GM18873 (cell line): ENCODE measurements around the gene NAV2.

Experiments used
- ATAC-seq: cut with Tn5 transposase; IDR thresholded peaks from one replicate; pipeline ENCODE4 v1.9.1; 2021; ENCODE audit warnings: mild to moderate bottlenecking, moderate library complexity, moderate number of reproducible peaks; ENCODE audit not compliant: unreplicated experiment, low FRiP score

Gene NAV2

GRCh38 chr11:19714387-19715363, 2.0 kb downstream of the NAV2 start:
- no peak for ATAC-seq

DNA sequence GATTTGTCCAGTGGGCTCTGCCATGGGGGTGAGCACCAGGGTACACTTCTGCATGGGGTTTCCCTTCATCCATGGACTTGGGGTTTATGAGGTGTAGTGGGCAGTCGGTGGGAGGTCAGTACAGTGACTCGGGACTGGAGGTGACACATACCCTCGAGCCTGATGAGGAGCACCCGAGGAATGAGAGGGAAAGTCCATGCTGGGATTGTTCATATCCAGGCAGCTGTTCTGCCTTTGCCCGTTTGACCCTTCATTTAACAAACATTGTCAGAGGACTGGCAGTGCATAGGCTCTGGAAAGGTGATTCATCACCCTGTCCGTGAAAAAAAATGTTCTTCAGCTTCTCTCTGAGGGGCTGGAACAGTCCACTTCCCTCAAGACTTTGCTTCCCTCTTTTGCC, 2.7 kb downstream of the NAV2 start:
- no peak for ATAC-seq

DNA sequence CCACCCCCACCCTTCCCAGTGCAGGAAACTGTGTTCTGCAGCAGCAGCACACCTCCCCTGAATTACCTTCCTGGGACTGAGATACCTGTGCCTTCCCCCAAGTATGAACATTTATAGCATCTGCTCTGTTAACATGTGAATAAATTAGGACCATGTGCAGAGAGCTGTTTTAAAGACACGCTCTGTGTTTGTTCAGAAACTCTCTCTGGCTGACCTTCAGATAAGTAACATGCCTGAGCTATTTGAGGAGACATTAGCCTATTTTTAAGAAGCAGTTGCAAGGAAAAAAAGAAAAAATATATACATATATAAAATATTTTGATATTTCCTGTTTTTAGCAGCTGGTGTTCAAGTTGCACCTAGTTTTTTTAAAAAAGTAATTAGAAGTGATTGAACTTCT, 5.4 kb downstream of the NAV2 start:
- no peak for ATAC-seq

- ATAC-seq = no peak
Measured at GRCh38 chr11:19718951-19719350, 6.3 kb downstream of the NAV2 start.

DNA sequence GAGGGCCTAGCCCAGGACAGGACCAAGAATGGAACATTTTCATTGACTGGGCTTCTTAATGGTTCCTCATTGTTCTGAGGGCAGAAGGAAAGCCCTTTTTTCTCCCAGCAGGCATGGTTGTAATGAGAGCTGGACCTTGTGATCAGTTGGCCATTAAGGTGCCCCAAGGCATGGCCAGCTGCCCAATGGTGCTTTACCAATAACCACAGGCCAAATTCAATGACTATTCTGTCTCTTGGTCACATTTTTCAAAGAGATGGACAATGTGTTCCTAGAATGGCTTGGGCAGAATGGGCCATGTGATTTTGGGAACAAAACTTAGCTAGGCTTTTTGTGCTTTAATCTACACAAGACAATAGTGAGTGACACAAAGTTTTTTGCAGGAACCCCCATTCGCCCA, 7.3 kb downstream of the NAV2 start:
- ATAC-seq = no peak

DNA sequence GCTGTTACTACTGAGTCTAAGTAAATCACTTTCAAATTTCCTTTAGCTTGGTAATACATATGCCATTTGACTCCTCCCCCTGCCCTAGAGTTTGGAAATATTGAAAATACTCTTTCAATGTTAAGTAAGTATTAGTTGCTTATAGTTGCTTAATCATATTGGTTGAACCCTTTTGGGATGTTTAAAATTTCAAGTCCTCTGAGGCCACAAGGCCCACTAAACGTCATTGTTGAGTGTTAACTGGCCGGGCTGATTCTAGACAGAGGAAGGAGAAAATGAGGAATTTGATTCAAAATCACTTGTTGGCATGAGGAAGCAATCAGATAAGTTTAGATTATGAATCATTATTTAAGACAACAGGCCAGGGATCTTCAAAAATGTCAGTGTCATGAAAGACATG, 8.5 kb downstream of the NAV2 start:
- no peak for ATAC-seq

DNA sequence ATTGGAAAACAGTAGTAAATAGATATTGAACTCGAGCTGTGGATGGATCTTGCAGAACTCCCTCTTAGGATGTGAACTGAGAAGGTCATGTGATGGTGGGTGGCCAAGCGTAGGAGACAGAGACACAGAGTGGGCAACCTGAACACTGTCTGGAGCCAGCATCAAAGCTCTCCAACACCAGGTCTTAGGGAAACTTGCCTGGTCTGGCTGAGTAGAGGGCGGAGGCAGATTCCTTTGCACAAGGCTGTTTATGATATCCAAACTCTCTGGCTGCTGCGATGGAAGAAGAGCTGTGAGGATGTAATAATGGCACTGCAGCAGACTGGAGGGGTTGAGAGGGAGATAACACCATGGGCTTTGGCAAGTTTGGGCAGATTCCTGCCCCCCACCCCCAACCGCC, 10.1 kb downstream of the NAV2 start:
- no peak for ATAC-seq

DNA sequence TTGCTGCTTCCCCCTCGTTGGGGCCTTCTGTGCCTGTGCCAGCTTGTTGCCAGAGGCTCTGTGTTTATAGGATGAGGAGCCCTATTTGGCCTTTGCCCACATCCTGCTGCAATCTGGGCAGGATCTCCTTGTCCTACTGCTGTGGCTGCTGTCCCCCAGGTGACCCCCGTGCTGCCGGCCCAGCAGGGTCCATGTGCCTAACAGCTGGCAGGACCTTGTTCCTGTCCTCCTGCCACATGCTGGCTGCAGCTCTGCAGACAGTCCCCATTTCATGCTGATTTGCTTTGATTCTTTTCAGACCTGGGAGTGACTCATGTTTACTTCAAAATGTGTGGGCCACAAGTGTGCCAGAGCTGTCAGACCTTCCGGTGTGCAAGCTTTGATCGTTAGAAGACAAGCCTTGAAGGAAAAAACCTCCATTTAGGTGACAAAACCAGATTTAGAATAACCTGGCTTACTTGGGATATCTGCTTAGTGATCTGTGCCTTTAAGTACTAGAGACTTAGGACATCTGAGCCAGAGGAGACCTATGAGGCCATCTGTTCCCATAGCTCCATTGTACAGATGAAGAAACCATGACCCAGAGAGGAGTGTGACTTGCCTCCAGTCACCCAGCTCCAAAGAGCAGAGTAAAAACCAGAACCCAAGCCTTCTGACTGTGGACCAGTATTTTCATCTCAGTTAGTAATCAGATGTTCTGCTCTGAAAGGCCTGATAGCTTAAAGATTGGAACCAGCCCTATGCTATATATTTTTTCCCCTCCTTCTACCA, 11.1 kb downstream of the NAV2 start:
- ATAC-seq = no peak

DNA sequence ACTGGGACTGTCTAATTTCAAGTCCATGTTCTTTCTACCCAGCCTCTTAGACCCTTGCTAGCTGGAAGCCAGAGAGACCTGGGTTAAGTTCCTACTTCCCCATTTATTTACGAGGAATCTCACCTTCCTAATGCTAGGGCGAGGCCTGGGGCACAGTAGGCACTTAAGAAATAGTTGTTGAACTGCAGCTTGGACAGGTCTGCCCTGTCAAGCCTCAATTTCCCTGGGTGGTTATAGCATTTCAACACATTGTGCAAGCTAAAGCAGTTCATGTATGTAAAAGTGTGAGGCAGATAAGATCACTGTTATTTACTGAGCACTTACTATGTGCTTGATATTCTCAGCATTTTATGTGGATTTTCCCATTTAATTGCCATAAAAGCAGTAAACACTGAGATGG, 12.1 kb downstream of the NAV2 start:
- ATAC-seq = no peak

- no peak for ATAC-seq
Measured at GRCh38 chr11:19725379-19726079, 12.9 kb downstream of the NAV2 start.

- ATAC-seq = no peak
Measured at GRCh38 chr11:19727246-19727645, 14.6 kb downstream of the NAV2 start.

DNA sequence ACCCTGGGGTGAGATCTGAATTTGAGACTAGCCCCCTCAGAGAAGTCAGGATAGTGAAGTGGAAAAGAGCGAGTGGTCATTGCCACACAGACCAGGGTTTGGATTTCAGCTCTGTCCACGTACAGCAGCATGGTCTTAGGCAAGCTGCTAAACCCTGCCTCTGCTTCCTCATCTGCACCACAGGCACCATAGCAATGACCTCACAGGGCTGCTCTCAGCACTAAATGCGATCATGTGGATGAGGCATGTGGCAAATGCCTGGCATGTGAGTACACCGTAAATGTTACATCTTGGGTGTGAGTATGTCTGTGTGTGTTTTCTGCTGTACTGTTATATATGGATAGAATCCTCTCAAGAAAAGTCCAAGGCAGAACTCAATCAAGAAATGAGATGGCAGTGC, 15.8 kb downstream of the NAV2 start:
- ATAC-seq = no peak

DNA sequence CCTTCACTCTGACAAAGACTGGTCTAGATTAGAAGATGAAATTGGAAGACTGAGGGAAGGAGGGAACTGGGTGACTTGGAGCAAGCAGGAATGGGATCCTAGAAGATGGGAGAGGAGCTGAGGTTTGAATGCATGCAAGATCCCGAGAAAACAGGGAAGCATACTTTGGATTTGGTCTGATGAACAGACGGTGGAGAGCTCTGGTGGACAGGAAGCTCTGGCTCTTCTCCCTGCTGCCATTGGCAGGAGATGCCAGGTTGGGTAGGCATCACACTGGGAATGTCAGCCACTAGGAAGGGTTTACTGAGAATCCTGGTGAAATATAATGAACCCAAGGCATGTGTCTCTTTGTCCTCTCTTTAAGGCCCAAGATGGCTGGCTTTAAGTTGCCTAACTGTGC, 16.5 kb downstream of the NAV2 start:
- ATAC-seq = no peak

DNA sequence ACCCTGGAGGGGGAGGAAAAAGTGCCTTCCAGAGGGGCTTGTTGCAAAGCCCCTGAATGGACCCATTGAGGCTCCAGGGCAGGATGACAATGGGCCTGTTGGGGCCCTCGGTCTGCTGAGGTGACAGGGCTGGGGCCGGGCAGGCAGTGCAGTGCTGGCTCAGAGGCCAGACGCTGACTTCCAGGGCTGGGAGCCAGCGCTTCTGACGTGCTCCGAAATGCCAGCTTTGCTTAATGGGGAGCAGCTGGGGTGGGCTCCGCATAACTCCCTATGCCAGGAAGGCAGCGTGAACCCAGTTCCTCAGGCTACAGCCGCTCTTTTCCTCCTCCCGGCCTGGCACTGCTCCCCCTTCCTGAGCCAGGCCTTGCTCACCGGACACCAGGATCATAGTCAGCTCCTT, 17.7 kb downstream of the NAV2 start:
- no peak for ATAC-seq

DNA sequence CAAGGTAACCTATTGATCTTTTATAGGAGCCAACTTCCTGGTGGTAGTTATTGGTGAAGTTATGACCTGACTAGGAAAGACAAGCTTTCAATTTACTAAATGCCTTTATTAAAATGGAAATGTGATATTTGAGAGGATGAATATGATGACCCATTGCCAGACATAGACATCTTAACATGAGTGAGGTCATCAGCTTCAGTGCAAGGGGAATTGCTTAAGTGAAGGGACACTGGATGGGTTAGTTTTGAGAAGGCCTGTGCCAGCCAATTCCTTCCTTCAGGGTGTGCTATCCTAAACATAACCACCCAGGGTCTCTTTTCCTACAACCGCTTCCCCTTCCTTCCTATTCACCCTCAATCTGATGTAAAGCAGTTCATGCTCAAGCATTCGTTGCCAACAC, 21.5 kb downstream of the NAV2 start:
- ATAC-seq = no peak

- no peak for ATAC-seq
Measured at GRCh38 chr11:19735157-19735908, 22.7 kb downstream of the NAV2 start.

DNA sequence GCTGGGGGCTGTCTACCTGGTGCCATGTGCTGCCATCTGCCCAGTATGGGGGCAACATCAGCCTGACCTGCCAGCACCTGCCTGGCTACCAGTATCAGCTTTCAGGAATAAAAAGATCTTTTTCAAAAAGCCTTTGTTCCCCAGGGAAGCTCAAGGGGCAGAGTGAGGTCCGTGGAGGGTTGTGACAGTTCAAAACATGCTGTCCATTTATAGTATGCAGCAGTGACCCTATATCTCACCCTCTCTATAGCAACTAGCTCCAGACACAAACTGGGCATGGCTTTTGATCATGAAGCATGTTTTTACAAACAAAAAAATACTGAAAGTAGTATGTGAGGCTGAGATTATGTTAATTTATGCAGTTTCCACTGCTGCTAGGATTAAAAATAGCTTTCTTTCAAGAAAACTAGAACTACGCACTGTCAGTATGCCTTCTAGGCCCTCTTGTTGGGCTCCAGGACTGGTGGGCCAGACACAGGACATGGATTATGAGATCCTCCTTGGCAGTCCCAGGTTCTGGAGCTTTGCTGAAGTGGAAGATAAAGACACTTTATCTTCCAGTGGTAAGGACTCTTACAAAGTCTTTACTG, 23.4 kb downstream of the NAV2 start:
- no peak for ATAC-seq

DNA sequence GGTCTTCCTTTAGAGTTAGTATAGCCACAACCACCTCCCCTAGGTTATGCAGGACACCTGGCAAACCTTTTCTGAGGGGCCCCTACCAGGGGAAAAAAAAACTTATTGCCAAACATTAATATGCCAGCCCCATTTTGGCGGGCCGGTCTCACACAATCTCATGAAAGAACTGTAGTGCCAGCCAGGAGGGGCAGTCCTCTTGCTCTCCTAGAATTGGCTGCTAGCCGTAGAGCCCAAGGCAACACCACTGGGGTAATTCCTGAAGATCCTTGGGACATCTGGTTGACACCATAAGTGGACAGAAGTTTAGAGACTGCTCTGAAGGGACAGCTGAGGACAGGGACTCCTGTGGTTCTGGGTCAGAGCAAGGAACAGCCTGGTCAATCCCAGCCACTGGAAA, 24.2 kb downstream of the NAV2 start:
- ATAC-seq = no peak

- ATAC-seq = no peak
Measured at GRCh38 chr11:19737575-19737974, 24.9 kb downstream of the NAV2 start.

DNA sequence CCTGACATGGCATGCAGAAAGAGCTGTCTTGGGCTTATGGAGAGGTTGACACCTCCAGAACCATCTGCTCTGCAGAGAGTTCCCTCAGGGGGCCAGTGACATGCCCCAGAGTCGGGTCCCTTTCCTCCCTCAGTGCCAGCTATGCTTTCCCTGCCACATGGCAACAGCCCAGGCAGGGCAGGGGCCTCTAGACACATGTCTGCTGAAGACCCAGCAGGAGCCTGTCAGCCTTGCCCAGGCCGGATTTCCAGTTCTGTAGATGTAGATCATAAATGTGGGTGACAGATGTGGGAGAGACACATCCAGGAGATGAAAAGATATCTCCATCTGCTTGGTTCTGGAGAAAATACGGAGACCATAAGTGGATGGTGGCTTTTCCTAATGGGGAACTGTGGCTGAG, 25.5 kb downstream of the NAV2 start:
- no peak for ATAC-seq
